Astrocyte (in vitro differentiated cells and primary cell): ENCODE measurements around the gene CPLX1.

Source experiments
- EZH2 ChIP-seq: IDR thresholded peaks from 2 replicates; pipeline ENCODE4 v1.6.1; 2012; ENCODE audit warnings: mild to moderate bottlenecking, low read length, inconsistent platforms; ENCODE audit not compliant: insufficient read depth
- TF ChIP-seq, protein P1 (sequence below): IDR thresholded peaks from 2 replicates; pipeline ENCODE4 v1.5.1; 2011; ENCODE audit warnings: low read depth, mild to moderate bottlenecking, inconsistent platforms, low read length, moderate library complexity; ENCODE audit not compliant: insufficient read depth

- TF ChIP-seq, protein P1, sequence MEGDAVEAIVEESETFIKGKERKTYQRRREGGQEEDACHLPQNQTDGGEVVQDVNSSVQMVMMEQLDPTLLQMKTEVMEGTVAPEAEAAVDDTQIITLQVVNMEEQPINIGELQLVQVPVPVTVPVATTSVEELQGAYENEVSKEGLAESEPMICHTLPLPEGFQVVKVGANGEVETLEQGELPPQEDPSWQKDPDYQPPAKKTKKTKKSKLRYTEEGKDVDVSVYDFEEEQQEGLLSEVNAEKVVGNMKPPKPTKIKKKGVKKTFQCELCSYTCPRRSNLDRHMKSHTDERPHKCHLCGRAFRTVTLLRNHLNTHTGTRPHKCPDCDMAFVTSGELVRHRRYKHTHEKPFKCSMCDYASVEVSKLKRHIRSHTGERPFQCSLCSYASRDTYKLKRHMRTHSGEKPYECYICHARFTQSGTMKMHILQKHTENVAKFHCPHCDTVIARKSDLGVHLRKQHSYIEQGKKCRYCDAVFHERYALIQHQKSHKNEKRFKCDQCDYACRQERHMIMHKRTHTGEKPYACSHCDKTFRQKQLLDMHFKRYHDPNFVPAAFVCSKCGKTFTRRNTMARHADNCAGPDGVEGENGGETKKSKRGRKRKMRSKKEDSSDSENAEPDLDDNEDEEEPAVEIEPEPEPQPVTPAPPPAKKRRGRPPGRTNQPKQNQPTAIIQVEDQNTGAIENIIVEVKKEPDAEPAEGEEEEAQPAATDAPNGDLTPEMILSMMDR, result no peak
- TF ChIP-seq EZH2, result no peak
These were observed 74.3 kb downstream of the CPLX1 start for GRCh38 chr4:751676-752075.
